Liver (tissue), 3 donors: ENCODE measurements around the gene SYMPK.

Source experiments
- HNF4A ChIP-seq, 2 donors: conservative IDR thresholded peaks; 2 replicates each; pipeline ENCODE4 v1.6.1; 2016; ENCODE audit warnings: antibody characterized with exemption in 2 of 2, mild to moderate bottlenecking in 2 of 2
- JUND ChIP-seq, 2 donors: IDR thresholded peaks; 2 replicates each; pipeline ENCODE4 v1.6.1; 2016; ENCODE audit warnings: antibody characterized with exemption in 2 of 2
- RAD21 ChIP-seq, 2 donors: IDR thresholded peaks; 2 replicates each; pipeline ENCODE4 v1.6.1; 2016; ENCODE audit warnings: antibody characterized with exemption in 2 of 2, mild to moderate bottlenecking in 2 of 2
- REST ChIP-seq: IDR thresholded peaks from 2 replicates; pipeline ENCODE4 v1.6.1; 2016; ENCODE audit warnings: antibody characterized with exemption, mild to moderate bottlenecking
- RXRA ChIP-seq, 2 donors: IDR thresholded peaks; 2 replicates each; pipeline ENCODE4 v1.6.1; 2017 to 2018; ENCODE audit warnings: antibody characterized with exemption in 2 of 2, mild to moderate bottlenecking in 1 of 2
- SP1 ChIP-seq: IDR thresholded peaks from 2 replicates; pipeline ENCODE4 v1.6.1; 2018; ENCODE audit warnings: antibody characterized with exemption, mild to moderate bottlenecking
- TAF1 ChIP-seq: conservative IDR thresholded peaks from 2 replicates; pipeline ENCODE4 v1.6.1; 2016; ENCODE audit warnings: antibody characterized with exemption, mild to moderate bottlenecking
- YY1 ChIP-seq: IDR thresholded peaks from 2 replicates; pipeline ENCODE4 v1.6.1; 2016; ENCODE audit warnings: antibody characterized with exemption, mild to moderate bottlenecking
- ZBTB33 ChIP-seq: IDR thresholded peaks from 2 replicates; pipeline ENCODE4 v1.6.1; 2016; ENCODE audit warnings: antibody characterized with exemption
- TF ChIP-seq, protein P1 (sequence below): fragments of 150-350 bp; IDR thresholded peaks from 2 replicates; pipeline ENCODE4 v1.5.1; 2017; ENCODE audit warnings: improper control_type of control experiment, low read depth, low read length; ENCODE audit not compliant: missing input control
- TF ChIP-seq, protein P2 (sequence below): IDR thresholded peaks from 2 replicates; pipeline ENCODE4 v1.6.1; 2016; ENCODE audit warnings: antibody characterized with exemption
- donor health status: healthy.
- donor health status: healthy.

- TF ChIP-seq, protein P1, sequence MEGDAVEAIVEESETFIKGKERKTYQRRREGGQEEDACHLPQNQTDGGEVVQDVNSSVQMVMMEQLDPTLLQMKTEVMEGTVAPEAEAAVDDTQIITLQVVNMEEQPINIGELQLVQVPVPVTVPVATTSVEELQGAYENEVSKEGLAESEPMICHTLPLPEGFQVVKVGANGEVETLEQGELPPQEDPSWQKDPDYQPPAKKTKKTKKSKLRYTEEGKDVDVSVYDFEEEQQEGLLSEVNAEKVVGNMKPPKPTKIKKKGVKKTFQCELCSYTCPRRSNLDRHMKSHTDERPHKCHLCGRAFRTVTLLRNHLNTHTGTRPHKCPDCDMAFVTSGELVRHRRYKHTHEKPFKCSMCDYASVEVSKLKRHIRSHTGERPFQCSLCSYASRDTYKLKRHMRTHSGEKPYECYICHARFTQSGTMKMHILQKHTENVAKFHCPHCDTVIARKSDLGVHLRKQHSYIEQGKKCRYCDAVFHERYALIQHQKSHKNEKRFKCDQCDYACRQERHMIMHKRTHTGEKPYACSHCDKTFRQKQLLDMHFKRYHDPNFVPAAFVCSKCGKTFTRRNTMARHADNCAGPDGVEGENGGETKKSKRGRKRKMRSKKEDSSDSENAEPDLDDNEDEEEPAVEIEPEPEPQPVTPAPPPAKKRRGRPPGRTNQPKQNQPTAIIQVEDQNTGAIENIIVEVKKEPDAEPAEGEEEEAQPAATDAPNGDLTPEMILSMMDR: no peak
- TF ChIP-seq JUND (IDR thresholded peaks at IDR 0.05): no peak
- TF ChIP-seq TAF1: no peak
- TF ChIP-seq, protein P2, sequence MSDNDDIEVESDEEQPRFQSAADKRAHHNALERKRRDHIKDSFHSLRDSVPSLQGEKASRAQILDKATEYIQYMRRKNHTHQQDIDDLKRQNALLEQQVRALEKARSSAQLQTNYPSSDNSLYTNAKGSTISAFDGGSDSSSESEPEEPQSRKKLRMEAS: no peak
- no peak for TF ChIP-seq RXRA (IDR thresholded peaks at IDR 0.05)
- no peak for TF ChIP-seq REST
- no peak for TF ChIP-seq ZBTB33
- TF ChIP-seq RAD21 (IDR thresholded peaks at IDR 0.05): no peak
- no peak for TF ChIP-seq HNF4A (conservative IDR thresholded peaks at IDR 0.05)
- no peak for TF ChIP-seq SP1
- TF ChIP-seq YY1: no peak
Measured at GRCh38 chr19:45827459-45828093, 35.4 kb downstream of the SYMPK start.
